GDM1 (cell line): ENCODE measurements around the gene PPP2R3C.
"Not testable (repeated sequence)": the region's sequence is repeated elsewhere in the genome, so short reads cannot be mapped to it uniquely, and the experiment has no call there.

Source experiments
- DNase-seq: peaks from one replicate; lab custom pipeline; 2025; lab: John Stamatoyannopoulos, UW

Gene PPP2R3C

DNA sequence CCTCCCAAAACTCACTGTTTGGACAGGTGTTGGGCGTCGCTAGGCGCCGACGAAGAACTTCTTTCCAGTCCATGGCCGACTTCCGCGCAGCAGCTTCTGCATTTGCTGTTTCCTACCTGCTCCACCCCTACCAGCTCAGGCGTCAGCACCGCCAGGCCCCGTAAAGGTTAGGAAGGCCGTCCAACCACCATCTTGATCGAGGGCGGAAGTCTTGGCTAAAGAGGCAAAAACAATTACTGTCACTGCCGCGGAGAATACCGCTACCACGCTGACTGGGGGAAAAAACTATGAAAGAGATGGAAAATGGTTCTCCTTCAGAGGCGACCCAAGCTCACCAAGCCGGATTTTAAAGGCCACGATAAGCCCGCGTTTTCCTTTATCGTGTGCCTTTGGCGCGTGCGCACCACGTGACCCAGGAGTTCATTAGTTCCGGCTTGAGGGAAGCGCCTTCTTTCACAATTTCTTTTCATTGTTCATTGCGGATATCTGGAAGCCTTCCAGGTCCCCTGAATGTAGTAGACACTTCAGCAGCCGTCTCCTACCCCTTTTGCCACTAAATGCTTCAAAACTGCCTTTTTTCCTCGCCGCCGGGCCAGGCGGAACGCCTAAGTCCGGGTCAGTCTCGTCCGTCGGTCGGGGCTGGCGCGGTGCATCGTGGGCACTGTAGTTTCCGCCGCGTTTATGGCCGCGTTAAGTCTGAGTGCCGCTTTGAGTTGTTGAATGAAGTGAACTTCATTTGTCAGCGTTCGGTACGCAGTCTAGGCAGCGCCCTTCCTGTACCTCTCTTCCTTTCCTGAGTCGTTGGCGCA is at the start of gene PPP2R3C, which contains the start of gene PRORP:
Gene PPP2R3C, minus strand, starts transcription at position 104 of the 809 bp plus-strand sequence. Its CDS starts 31 bp downstream, at position 73.
Gene PRORP, plus strand, starts transcription at position 666 of the 809 bp plus-strand sequence. CDS start 694 bp downstream, outside the sequence.
- peak; percentile 92 for DNase-seq

- DNase-seq, result no peak
Observed at GRCh38 chr14:35167496-35167895, 45.7 kb upstream of the PPP2R3C start.

GRCh38 chr14:35164849-35165248 is 43.1 kb upstream of the PPP2R3C start:
- DNase-seq, result no peak

DNA sequence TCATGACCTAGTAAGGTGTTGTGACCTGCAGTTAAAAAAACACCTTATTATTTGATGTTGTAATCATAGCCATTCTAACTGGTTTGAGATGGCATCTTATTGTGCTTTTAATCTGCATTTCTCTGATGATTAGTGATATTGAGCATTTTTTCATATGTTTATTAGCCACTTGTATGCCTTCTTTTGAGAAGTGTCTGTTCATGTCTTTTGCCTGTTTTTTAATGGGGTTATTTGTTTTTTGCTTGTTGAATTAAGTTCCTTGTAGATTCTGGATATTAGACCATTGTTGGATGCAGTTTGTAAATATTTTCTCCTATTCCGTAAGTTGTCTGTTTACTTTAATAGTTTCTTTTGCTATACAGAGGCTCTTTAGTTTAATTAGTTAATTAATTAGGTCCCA is 41.6 kb upstream of the PPP2R3C start:
- DNase-seq, result no peak

GRCh38 chr14:35161231-35161630 is 39.4 kb upstream of the PPP2R3C start:
- DNase-seq, result no peak

DNA sequence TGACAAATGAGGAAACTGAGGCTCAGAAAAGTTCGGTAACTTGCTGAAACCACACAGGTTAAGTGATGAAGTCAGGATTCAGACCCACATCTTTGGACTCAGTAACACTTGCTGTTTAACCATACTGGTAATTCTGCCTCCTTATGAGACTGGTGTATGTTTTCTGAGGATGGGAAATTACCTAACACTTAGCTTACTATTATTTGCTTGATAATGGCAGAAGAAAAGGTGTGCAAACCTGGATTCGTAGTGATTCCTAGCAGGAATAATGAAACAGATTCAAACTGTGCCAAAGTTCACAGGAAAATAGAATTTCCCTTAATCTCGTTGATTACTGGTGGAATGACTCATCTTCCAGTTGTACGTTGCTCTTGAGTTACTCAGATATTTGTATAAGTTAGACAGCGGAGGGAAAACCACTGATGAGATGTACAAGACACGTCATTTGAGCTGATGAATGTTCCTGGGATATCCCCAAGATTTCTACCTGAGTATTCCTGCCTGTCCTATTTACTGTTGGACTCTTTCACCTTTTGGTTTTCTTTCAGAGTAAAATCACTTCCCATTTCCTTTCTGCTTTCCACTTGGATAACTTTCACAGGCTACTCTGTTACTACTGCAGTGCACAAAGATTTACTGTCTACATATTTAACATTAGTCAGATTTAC is 38.1 kb upstream of the PPP2R3C start:
- no peak for DNase-seq

GRCh38 chr14:35158951-35159653 is 37.3 kb upstream of the PPP2R3C start:
- no peak for DNase-seq

GRCh38 chr14:35158491-35158890 is 36.7 kb upstream of the PPP2R3C start:
- DNase-seq, result no peak

DNA sequence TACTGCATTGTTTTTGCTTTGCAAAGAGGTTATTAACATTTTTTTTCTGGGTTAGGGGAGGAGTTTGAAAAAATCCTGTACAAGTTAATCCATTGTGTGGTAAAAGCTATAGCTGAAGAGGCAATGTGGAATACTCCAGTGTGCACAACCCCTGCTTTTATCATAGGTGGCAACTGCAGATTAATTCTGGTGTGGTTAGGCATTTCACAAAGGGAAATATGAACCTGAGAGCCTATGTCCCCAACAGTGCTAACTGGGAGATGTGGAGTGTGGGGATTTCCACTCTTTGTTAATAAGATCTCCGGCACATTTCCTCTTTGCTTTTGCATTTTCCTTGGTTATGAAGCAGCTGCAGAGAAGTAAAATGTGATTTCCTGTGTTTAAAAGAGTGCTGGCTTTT is 34.2 kb upstream of the PPP2R3C start:
- DNase-seq, result no peak

GRCh38 chr14:35154016-35154415 is 32.2 kb upstream of the PPP2R3C start:
- no peak for DNase-seq

DNA sequence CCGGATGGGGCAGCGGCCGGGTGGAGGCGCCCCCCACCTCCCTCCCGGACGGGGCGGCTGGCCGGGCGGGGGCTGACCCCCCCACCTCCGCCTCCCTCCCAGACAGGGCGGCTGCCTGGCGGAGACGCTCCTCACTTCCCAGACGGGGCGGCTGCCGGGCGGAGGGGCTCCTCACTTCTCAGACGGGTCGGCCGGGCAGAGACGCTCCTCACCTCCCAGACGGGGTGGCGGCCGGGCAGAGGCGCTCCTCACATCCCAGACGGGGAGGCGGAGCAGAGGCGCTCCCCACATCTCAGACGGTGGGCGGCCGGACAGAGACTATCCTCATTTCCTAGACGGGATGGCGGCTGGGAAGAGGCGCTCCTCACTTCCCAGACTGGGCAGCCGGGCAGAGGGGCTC is 30.7 kb upstream of the PPP2R3C start:
- not testable (repeated sequence) for DNase-seq

GRCh38 chr14:35149239-35149638 is 27.4 kb upstream of the PPP2R3C start:
- DNase-seq, result no peak

DNA sequence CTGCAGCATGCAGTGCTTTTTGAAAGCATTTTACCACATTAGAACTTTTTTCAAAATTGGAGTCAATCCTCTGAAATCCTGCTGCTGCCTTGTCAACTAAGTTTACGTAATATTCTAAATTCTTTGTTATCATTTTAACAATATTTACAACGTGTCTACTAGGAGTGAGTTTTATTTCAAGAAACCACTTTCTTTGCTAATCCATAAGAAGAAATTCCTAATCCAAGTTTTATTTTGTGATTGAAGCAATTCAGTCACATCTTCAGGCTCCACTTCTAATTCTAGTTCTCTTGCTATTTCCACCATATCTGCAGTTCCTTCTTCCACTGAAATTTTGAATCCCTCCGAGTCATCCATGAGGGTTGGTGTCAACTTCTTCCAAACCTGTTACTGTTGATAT is 25.9 kb upstream of the PPP2R3C start:
- no peak for DNase-seq

- no peak for DNase-seq
Observed at GRCh38 chr14:35147186-35147585, 25.4 kb upstream of the PPP2R3C start.

- DNase-seq, result no peak
Observed at GRCh38 chr14:35146711-35147149, 24.9 kb upstream of the PPP2R3C start.

GRCh38 chr14:35144029-35144428 is 22.2 kb upstream of the PPP2R3C start:
- no peak for DNase-seq

GRCh38 chr14:35140718-35141581 is 19.2 kb upstream of the PPP2R3C start:
- no peak for DNase-seq

DNA sequence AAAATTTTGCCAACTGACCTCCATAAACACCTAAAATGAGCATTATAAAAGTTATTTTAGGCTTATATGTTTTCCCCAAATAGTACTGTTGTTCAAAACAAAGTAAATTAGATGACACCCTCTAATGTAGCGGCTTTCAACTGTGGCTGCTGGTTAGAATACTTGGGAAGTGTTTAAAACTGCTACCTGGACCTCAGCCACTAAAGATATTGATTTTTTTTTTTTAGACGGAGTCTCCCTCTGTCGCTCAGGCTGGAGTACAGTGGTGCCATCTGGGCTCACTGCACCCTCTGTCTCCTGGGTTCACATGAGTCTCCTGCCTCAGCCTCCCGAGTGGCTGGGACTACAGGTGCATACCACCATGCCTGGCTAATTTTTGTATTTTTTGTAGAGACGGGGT is 16.8 kb upstream of the PPP2R3C start:
- no peak for DNase-seq

DNA sequence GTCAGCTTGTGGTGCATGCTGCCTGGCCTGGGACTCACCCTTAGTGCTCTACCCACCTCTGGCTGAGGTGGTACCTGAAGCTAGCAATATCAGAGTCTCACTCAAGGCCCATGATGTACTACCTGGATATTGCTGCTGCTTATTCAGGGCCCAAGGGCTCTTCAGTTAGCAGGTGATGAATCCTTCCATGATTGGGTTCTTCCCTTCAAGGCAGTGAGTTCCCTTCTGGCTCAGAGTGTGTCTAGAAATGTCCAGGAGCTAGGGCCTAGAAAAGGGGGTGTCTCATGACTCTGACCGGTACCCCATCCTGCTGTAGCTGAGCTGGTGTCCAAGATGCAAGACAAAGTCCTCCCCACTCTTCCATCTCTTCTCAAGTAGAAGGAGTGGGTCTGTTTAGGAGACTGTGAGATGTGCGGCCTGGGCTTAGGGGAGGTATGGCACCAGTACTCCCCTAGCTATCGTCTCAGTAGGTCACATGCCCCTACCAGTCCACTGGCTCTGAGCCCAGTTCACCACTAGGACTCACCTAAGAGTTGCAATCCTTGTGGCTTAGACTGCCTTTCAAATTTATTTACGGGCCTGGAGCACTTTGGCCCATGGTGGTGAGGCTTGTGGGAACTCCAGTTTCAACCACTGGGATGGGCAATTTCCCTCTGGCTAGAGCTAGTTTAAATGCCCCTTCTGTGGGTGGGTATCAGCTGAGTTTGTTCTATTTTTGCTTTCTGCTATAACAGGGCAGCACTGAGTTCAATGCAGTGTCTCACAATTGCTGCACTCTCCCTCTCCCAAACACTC is 12.7 kb upstream of the PPP2R3C start:
- DNase-seq, result no peak

- no peak for DNase-seq
Observed at GRCh38 chr14:35133542-35134328, 11.9 kb upstream of the PPP2R3C start.
